Fibroblast of mammary gland (primary cell): ENCODE results near the gene ITFG2.

Experiments used
- DNase-seq: peaks from one replicate; pipeline ENCODE4 v3.0.0-alpha.2; 2010; ENCODE audit warnings: low read depth
- H3K4me3 ChIP-seq: 2 replicates; pipeline ENCODE4 v1.5.1; 2011; ENCODE audit warnings: low read depth, mild to moderate bottlenecking, low read length, moderate library complexity; ENCODE audit not compliant: control insufficient read depth
- TF ChIP-seq, protein P1 (sequence below): conservative IDR thresholded peaks from 2 replicates; pipeline ENCODE4 v1.5.1; 2011; ENCODE audit warnings: low read depth, low read length, inconsistent platforms; ENCODE audit not compliant: control insufficient read depth, insufficient read depth

The ITFG2 gene

DNA sequence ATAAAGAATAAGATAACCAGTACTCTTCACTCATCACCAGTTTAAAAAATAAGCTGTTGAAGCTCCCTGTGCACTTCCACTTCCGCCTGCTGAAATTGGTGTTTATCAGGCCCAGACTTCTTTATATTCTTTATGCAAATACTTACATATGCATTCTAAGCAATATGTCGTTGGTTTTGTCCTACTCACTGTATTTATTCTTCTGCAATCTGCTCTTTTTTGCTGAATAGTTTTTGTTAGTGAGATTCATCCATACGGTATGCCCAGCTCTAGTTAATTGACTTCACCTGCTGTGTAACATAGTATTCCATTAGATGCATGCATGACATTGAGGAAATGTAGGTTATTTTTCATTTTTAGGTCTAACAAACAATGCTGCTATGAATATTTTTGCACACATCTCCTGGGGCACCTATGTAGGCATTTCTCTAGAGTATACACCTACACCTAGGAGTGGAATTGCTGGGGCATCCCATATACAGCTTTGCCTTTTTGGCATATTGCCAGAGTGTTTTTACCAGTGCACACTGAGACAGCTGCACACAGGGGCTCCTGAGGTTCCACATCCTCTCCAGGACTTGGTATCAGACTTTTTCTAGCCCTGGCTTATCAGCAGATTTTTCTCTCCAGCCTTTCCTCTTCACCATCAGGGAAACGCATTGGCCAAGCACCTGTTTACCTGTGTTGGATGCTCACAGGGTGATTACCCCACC, 23.4 kb downstream of the ITFG2 start:
- TF ChIP-seq, protein P1, sequence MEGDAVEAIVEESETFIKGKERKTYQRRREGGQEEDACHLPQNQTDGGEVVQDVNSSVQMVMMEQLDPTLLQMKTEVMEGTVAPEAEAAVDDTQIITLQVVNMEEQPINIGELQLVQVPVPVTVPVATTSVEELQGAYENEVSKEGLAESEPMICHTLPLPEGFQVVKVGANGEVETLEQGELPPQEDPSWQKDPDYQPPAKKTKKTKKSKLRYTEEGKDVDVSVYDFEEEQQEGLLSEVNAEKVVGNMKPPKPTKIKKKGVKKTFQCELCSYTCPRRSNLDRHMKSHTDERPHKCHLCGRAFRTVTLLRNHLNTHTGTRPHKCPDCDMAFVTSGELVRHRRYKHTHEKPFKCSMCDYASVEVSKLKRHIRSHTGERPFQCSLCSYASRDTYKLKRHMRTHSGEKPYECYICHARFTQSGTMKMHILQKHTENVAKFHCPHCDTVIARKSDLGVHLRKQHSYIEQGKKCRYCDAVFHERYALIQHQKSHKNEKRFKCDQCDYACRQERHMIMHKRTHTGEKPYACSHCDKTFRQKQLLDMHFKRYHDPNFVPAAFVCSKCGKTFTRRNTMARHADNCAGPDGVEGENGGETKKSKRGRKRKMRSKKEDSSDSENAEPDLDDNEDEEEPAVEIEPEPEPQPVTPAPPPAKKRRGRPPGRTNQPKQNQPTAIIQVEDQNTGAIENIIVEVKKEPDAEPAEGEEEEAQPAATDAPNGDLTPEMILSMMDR = no peak
- H3K4me3 ChIP-seq = no peak overlapping the region
- no peak for DNase-seq

DNA sequence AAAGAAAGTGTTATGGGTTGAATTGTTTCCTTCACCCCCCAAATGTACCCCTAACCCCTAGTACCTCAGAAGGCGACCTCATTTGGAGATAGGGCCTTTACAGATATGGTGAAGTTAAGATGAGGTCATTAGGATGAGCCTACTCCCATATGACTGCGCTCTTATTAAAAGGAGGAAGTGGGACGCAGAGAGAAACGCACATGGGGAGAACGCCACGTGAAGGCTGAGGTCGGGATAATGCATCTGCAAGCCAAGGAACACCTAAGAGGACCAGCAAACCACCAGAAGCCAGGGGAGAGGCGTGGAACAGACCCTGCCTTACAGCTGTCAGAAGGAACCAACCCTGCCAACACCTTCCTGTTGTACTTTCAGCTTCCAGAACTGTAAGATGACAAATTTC, 24.1 kb downstream of the ITFG2 start:
- H3K4me3 ChIP-seq = no peak overlapping the region
- no peak for DNase-seq

DNA sequence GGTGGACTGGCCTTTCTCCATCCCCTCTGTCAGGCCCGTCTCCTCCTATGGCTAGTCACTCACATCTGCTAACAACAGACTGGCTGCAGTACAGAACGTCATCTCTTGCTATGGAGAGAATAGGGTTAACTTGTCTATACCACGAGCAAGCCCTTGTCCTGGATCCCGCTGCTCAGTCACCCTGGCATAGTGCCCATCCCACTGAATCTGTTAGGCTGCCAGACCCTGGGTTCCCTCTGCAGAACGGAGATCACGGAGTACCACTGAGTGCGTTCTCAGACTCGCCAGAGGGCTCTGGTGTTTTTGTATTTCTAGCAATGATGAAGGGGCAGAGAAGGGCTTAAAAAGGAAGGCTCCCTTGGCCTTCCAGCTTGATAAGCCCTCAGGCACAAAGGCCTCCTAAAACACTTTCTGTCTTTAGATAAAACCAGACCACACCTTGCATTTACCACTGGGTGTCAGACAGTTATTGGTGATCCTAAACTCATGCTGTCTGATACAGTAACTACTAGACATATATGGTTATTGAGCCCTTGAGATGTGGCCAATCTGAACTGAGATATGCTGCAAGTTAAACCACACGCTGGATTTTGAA, 28.7 kb downstream of the ITFG2 start:
- DNase-seq = no peak
- H3K4me3 ChIP-seq = no peak overlapping the region
- TF ChIP-seq, protein P1 = no peak

More for the DNA sequence above, 24.1 kb downstream of the ITFG2 start:
- TF ChIP-seq, protein P1 = no peak

DNA sequence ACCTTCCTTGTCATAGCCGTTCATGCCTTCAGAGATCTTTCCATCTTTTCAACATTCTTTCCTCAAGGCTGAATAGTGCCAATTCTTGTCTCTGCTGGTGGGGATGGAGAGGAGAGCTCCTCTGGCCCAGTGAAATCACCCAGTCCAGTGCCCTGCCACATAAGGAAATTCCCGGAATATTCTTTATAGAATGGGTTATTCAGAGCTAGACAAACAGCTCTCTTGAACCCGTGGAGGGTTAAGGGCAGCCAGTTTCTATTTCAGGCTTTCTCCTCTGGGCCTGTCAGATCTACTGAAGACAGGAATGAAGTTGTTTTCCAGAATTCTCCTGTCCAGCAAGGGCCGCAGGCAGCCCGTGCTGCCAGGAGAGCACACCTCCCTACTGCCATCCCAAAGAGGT, 30.5 kb downstream of the ITFG2 start:
- no peak for DNase-seq
- TF ChIP-seq, protein P1 = no peak
- no peak overlapping the region for H3K4me3 ChIP-seq

DNA sequence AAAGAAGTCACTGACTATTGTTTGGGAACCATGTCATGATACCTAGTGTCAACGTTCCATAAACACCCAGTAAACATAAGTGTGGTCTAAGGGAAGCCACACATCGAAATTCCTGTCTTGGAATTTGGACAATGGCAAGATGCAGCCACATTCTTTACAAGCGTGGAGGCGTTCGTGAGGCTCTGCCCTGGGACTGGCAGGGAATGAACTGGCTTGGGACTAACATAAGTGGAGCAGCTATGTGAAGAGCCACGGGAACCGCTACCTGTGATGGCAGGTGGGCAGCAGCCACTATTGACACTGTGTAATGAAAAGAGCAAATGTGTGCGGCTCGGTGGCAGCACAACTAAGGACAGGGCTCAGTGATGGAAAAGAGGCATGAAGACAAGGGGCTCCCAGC, 32.3 kb downstream of the ITFG2 start:
- no peak for DNase-seq
- TF ChIP-seq, protein P1 = no peak
- no peak overlapping the region for H3K4me3 ChIP-seq

DNA sequence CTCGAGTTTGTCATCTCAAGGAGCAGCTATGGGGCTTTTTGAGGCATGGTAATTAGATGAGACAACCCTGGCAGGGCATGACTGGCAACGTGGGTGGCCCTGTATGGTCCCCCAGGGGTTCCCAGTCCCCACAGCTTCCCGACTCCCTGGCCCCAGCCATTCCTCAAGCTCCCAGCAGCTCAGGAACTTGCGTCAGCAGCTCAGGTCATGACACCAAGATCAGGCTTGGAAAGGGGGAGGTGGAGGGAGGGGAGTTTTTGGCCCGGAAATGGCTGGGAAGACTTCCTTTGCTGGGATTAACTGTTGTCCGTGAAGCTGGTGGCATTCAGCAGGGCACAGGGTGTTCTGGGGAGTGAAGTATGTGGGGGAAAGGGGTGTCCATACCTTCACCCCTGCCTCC, 32.8 kb downstream of the ITFG2 start:
- TF ChIP-seq, protein P1 = no peak
- DNase-seq = peak; percentile 69
- H3K4me3 ChIP-seq = no peak overlapping the region

DNA sequence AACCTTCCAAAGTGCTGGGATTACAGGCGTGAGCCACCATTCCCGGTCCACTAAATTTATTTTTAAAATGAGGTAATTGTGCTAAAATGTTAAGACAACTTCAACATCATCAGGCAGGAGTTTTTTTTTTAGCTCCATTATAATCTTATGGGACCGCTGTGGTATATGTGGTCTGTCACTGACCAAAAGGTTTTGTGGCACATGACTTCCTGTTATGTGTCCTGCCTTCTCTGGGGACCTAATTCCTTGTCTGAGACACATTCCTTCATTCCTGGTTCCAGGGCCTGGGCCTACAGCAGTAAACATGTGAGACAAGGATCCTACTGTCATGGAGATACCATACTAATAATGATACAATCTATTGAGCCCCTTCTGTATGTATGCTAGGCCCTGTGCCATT, 39.5 kb downstream of the ITFG2 start:
- TF ChIP-seq, protein P1 = no peak
- no peak overlapping the region for H3K4me3 ChIP-seq
- no peak for DNase-seq
